HG03460 (cell line): ENCODE data around the gene MEF2C.
"Not testable (repeated sequence)": the region's sequence is repeated elsewhere in the genome, so short reads cannot be mapped to it uniquely, and the experiment has no call there.

Source experiments
- ATAC-seq: cut with Tn5 transposase; IDR thresholded peaks from one replicate; pipeline ENCODE4 v1.9.1; 2021; ENCODE audit not compliant: unreplicated experiment

Gene MEF2C

GRCh38 chr5:88883059-88883835 is at the start of gene MEF2C:
Gene MEF2C, minus strand, starts transcription at chr5:88883184. Its CDS starts 59,396 bp downstream, at chr5:88823788.
- ATAC-seq, result no peak

- no peak for ATAC-seq
These were observed 49.6 kb upstream of the MEF2C start for GRCh38 chr5:88932541-88932940.

GRCh38 chr5:88930335-88930734 is 47.4 kb upstream of the MEF2C start:
- no peak for ATAC-seq

- no peak for ATAC-seq
These were observed 46.4 kb upstream of the MEF2C start for GRCh38 chr5:88929385-88929784.

GRCh38 chr5:88926774-88927173 is 43.8 kb upstream of the MEF2C start:
- ATAC-seq, result no peak

GRCh38 chr5:88925692-88926490 is 42.9 kb upstream of the MEF2C start:
- ATAC-seq, result no peak

GRCh38 chr5:88924330-88924657 is 41.3 kb upstream of the MEF2C start:
- ATAC-seq, result no peak

- no peak for ATAC-seq
These were observed 40.8 kb upstream of the MEF2C start for GRCh38 chr5:88923623-88924329.

GRCh38 chr5:88912743-88913142 is 29.8 kb upstream of the MEF2C start:
- not testable (repeated sequence) for ATAC-seq

GRCh38 chr5:88911059-88911572 is 28.1 kb upstream of the MEF2C start:
- ATAC-seq, result not testable (repeated sequence)

GRCh38 chr5:88904478-88904877 is 21.5 kb upstream of the MEF2C start:
- ATAC-seq, result not testable (repeated sequence)

GRCh38 chr5:88903966-88904365 is 21.0 kb upstream of the MEF2C start:
- not testable (repeated sequence) for ATAC-seq

GRCh38 chr5:88901077-88901476 is 18.1 kb upstream of the MEF2C start:
- ATAC-seq, result not testable (repeated sequence)

- ATAC-seq, result no peak
These were observed 16.2 kb upstream of the MEF2C start for GRCh38 chr5:88899096-88899737.

GRCh38 chr5:88897748-88898147 is 14.8 kb upstream of the MEF2C start:
- no peak for ATAC-seq

GRCh38 chr5:88895681-88896501 is 12.9 kb upstream of the MEF2C start:
- no peak for ATAC-seq

- no peak for ATAC-seq
These were observed 9.7 kb upstream of the MEF2C start for GRCh38 chr5:88892669-88893068.

- no peak for ATAC-seq
These were observed 7.2 kb upstream of the MEF2C start for GRCh38 chr5:88890070-88890781.
